ENCODE results near the gene RAMACL.
"Not testable (repeated sequence)": the region's sequence is repeated elsewhere in the genome, so short reads cannot be mapped to it uniquely, and the experiment has no call there.

The RAMACL gene

DNA sequence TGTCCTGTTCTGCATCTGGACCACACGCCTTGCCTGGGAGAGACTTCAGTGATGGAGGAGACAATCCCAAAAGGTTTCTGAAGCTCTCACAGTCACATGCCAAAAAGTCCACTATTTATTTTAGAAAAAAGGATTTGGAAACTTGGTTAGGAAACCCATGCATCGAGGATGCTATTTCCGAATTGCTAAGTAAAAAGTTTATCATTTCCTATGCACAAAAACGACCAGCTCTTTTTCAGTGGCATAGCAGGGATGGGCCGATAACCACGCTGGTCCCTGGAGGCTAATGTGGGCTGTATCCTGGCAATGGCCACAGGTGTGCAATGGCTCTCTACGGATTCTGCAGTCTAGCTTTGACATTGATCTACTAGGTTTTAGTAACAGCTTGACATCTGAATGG is 33.9 kb downstream of the RAMACL start:
- no peak for DNase-seq

DNA sequence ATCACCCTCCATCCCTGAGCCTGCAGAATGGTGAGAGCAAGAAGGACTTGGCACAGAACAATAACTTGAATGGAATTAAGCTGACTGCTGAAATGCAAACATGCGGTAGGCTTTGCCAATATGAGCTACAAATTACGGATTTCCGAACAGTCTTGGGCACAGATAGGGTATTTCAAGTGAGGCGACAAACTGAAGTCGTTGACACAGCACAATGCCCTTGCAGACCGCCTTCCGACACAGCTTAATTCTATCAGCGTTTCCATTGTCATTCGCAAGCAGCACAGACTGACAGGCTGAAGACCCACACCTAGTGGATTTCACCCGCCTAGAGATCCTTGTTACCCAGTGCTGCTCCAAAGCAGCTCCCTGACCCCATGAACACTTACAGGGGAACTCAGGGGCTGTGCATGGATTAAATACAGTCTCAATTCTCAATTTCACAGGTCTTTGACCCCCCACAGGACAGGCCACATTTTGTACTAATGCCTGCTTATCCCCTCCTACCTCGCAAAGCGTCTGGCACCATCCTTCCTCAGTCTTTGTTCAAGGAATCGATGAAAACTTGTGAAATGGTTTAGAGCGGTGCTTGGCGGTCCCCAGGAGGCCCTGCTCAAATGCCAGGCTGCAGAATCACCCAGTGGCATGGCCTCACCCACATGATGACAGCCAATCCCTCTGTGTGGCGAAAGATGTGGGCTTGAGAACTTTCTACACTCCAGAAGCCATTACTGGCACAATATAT is 34.6 kb downstream of the RAMACL start:
- DNase-seq: no peak

DNA sequence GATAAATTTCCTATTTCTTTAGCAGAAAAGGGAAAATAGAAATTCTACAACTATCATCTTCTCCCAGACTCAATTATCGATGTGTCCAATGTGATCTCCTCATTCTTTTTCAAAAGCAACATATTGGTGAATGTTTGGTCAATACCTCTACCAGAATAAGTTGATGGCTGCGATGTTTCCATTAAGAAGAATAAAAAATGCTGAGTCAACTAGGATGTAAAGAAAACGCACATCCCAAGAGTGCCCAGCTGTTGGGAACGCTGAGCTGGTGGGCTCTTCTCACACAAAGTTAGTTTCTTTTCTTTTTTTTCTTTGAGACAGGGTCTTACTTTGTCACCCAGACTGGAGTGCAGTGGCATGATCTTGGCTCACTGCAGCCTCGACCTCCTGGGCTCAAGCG is 39.8 kb downstream of the RAMACL start:
- no peak for DNase-seq

GRCh38 chr6:166545156-166546034 is 41.1 kb downstream of the RAMACL start:
- DNase-seq: no peak

GRCh38 chr6:166544296-166544605 is 42.2 kb downstream of the RAMACL start:
- DNase-seq: no peak

- DNase-seq: no peak
Measured at GRCh38 chr6:166543603-166544295, 42.7 kb downstream of the RAMACL start.

- no peak for DNase-seq
Measured at GRCh38 chr6:166542580-166542912, 43.9 kb downstream of the RAMACL start.

- no peak for DNase-seq
Measured at GRCh38 chr6:166541876-166542579, 44.5 kb downstream of the RAMACL start.

DNA sequence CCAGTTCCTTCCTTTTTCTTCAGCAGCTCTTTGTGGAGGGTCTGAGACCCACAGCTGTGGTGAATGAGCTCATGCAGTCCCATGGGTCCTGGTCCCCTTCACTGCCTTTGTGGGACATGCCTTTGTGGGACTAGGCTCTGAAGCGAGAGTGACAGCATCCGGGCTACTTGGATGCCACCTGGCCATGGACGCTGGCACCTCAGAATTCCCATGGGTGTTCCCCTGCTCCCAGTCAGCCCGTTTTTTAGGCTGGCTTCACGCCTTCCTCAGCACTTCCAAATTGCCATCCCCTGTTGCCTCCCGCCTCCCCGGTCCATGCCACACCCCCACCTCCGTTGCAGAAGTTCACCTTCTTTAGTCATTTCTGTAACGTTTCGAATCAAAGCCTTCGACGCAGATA is 45.1 kb downstream of the RAMACL start:
- no peak for DNase-seq

GRCh38 chr6:166540631-166541331 is 45.7 kb downstream of the RAMACL start:
- DNase-seq: no peak

GRCh38 chr6:166539543-166539942 is 46.9 kb downstream of the RAMACL start:
- no peak for DNase-seq

GRCh38 chr6:166539011-166539385 is 47.5 kb downstream of the RAMACL start:
- not testable (repeated sequence) for DNase-seq

DNA sequence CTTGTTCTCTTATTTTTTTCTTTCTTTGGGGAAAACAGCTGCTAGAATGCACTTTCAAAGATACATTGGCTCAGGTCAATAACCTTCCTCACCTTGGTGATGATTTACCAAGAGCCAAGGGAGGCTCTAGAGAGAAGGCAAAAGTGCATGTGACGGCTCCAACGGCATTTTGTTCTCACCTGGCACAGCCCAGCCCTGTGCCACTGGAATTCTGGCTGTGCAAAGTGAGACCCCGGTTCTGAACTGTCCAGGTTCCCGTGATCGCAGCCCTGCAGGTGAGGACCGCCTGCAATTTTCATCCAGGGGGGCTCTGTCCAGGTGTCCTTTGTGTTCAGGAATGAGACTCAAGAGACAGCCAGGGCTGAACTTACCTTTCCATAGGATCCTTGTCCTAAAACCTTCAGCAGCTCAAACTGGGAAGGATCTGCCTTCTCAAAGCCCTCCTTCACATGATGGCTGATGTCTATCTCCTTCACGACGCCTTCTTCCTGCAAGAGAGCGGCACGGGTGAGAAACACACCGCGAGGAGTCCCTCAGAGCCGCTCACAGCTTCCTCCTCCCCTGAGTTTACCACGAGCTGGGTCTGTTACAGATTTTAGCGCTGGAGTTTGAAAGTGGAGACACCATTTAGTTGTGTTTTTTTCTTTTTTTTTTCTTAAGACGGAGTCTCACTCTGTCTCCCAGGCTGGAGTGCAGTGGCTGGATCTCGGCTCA is 48.0 kb downstream of the RAMACL start:
- no peak for DNase-seq

GRCh38 chr6:166534658-166535406 is 51.6 kb downstream of the RAMACL start:
- no peak for DNase-seq

GRCh38 chr6:166533205-166533824 is 53.2 kb downstream of the RAMACL start:
- no peak for DNase-seq

Measured in COR-L47 (cell line).